KOPT-K1 (cell line): Measurements from ENCODE around the gene DENND2D.

Experiments used
- H3K27ac ChIP-seq: fragments of 200-600 bp; sonication (generic); 2 replicates; pipeline ENCODE4 v1.5.1; 2016; ENCODE audit warnings: antibody characterized with exemption, mild to moderate bottlenecking, low read depth, low read length; ENCODE audit not compliant: poor library complexity, severe bottlenecking
- H3K36me3 ChIP-seq: fragments of 200-600 bp; sonication (generic); 2 replicates; pipeline ENCODE4 v1.5.1; 2017; ENCODE audit warnings: antibody characterized with exemption, mild to moderate bottlenecking, low read length, moderate library complexity; ENCODE audit not compliant: insufficient read depth
- H3K9me3 ChIP-seq: fragments of 200-600 bp; sonication (generic); 2 replicates; pipeline ENCODE4 v1.5.1; 2017; ENCODE audit warnings: antibody characterized with exemption, low read length, mild to moderate bottlenecking; ENCODE audit not compliant: insufficient read depth, poor library complexity, severe bottlenecking

The DENND2D gene

GRCh38 chr1:111145963-111146768 lies 54.3 kb downstream of the DENND2D start:
- H3K27ac ChIP-seq = no peak overlapping the region
- H3K9me3 ChIP-seq = no peaks in the 10 kb centered on the region
- H3K36me3 ChIP-seq = peaks cover 58% of the 10 kb centered on the region

GRCh38 chr1:111145542-111145941 lies 54.9 kb downstream of the DENND2D start:
- Histone ChIP-seq H3K36me3 (peaks cover 51% of the 10 kb centered on the region), H3K9me3 (no peaks in the 10 kb centered on the region), H3K27ac (no peak overlapping the region)

GRCh38 chr1:111142356-111142975 lies 58.0 kb downstream of the DENND2D start:
- Histone ChIP-seq H3K9me3 (no peaks in the 10 kb centered on the region), H3K27ac (no peak overlapping the region), H3K36me3 (peaks cover 29% of the 10 kb centered on the region)

- Histone ChIP-seq H3K9me3 (no peaks in the 10 kb centered on the region), H3K27ac (peak overlapping the region; percentile 89), H3K36me3 (peaks cover 29% of the 10 kb centered on the region)
These were observed 58.9 kb downstream of the DENND2D start for GRCh38 chr1:111141245-111142220.

GRCh38 chr1:111140680-111140967 lies 59.8 kb downstream of the DENND2D start:
- H3K27ac ChIP-seq = peak overlapping the region; percentile 89
- peaks cover 37% of the 10 kb centered on the region for H3K36me3 ChIP-seq
- no peaks in the 10 kb centered on the region for H3K9me3 ChIP-seq

- no peaks in the 10 kb centered on the region for H3K9me3 ChIP-seq
- peak within 1 kb of the TSS; percentile 89 for H3K27ac ChIP-seq
- H3K36me3 ChIP-seq = peaks cover 37% of the 10 kb centered on the region
These were observed 60.3 kb downstream of the DENND2D start, which contains the start of the genes CEPT1 and DRAM2 for GRCh38 chr1:111139956-111140679. TSS of gene CEPT1 (plus strand) at chr1:111140223. CDS start at chr1:111147715, 7,492 bp downstream. TSS of gene DRAM2 (minus strand) at chr1:111140093. CDS start at chr1:111131554, 8,539 bp downstream.

- Histone ChIP-seq H3K36me3 (peaks cover 41% of the 10 kb centered on the region), H3K9me3 (no peaks in the 10 kb centered on the region), H3K27ac (peak overlapping the region; percentile 89)
These were observed 61.0 kb downstream of the DENND2D start for GRCh38 chr1:111139324-111139955.
